GM21526 (cell line): Measurements from ENCODE around the gene ESPN.
"Not testable (repeated sequence)": the region's sequence is repeated elsewhere in the genome, so short reads cannot be mapped to it uniquely, and the experiment has no call there.

Experiments
- ATAC-seq: cut with Tn5 transposase; IDR thresholded peaks from one replicate; pipeline ENCODE4 v1.9.1; 2021; ENCODE audit warnings: moderate library complexity; ENCODE audit not compliant: unreplicated experiment, low FRiP score

The ESPN gene, protein sequence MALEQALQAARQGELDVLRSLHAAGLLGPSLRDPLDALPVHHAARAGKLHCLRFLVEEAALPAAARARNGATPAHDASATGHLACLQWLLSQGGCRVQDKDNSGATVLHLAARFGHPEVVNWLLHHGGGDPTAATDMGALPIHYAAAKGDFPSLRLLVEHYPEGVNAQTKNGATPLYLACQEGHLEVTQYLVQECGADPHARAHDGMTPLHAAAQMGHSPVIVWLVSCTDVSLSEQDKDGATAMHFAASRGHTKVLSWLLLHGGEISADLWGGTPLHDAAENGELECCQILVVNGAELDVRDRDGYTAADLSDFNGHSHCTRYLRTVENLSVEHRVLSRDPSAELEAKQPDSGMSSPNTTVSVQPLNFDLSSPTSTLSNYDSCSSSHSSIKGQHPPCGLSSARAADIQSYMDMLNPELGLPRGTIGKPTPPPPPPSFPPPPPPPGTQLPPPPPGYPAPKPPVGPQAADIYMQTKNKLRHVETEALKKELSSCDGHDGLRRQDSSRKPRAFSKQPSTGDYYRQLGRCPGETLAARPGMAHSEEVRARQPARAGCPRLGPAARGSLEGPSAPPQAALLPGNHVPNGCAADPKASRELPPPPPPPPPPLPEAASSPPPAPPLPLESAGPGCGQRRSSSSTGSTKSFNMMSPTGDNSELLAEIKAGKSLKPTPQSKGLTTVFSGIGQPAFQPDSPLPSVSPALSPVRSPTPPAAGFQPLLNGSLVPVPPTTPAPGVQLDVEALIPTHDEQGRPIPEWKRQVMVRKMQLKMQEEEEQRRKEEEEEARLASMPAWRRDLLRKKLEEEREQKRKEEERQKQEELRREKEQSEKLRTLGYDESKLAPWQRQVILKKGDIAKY

DNA sequence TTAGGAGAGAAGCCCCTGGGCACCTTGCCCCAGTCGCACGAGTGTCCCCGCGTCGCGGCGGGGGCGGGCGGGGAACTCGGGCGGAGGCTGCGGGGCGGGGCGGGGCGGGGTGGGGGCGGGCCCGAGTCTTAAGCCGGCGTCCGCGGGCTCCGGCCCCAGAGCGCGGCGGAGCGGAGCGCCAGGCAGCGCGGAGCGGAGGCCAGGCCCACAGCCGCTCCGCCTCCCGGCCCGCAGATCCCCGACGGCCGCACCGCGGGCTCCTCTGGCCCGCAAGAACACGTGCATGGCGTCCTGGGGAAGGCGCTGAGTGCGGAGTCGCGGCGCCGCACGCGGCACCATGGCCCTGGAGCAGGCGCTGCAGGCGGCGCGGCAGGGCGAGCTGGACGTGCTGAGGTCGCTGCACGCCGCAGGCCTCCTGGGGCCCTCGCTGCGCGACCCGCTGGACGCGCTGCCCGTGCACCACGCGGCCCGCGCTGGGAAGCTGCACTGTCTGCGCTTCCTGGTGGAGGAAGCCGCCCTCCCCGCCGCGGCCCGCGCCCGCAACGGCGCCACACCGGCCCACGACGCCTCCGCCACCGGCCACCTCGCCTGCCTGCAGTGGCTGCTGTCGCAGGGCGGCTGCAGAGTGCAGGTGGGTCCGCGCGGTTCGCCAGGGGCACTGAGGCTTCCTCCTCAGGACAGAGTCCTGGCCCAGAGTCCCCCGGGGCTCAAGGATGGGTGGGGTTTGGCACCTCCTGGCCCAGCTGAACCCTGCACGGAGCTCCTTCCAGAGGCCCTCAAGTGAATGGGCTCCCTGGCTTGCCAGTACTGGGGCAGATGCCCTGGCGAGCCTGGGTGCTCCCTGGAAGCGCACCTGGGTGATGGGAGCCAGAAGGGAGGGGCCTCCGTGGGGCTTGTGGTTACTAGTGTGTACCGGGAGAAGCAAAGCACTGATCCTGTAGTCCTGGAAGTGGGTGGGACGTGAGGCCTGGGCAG, at the start of gene ESPN:
Gene ESPN (plus strand): TSS at position 158 of the 975 bp plus-strand sequence. CDS start 180 bp downstream, at position 338.
- no peak for ATAC-seq

- ATAC-seq = no peak
Observed at GRCh38 chr1:6378096-6378746, 46.4 kb upstream of the ESPN start.

DNA sequence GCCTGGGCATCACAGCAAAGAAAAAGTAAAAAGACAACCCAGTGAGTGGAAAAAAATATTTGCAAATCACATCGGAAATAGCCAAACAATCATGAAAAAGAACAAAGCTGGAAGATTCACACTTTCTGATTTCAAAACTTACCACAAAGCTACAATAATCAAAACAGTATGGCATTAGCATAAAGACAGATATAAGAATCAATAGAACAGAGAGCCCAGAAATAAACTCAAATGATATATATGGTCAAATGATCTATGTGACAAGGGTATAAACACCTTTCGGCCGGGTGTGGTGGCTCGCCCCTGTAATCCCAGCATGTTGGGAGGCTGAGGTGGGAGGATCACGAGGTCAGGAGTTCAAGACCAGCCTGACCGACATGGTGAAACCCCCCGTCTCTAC, 44.5 kb upstream of the ESPN start:
- ATAC-seq = no peak

DNA sequence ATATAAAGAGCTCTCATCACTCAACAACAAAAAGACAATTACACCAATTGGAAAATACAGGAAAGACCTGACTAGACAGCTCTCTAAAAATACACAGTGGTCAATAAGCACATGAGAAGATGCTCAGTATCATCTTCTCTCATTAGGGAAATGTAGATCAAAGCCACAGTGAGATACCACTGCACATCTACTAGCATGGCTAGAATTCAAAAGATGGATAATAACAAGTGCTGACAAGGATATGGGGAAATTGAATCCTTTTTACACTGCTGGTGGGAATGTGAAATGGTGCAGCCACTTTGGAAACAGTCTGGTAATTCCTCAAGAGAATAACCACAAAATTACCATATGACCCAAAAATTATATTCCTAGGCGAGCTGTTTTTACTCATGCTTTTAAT, 40.4 kb upstream of the ESPN start:
- no peak for ATAC-seq

- ATAC-seq = no peak
Observed at GRCh38 chr1:6384962-6385361, 39.6 kb upstream of the ESPN start.

DNA sequence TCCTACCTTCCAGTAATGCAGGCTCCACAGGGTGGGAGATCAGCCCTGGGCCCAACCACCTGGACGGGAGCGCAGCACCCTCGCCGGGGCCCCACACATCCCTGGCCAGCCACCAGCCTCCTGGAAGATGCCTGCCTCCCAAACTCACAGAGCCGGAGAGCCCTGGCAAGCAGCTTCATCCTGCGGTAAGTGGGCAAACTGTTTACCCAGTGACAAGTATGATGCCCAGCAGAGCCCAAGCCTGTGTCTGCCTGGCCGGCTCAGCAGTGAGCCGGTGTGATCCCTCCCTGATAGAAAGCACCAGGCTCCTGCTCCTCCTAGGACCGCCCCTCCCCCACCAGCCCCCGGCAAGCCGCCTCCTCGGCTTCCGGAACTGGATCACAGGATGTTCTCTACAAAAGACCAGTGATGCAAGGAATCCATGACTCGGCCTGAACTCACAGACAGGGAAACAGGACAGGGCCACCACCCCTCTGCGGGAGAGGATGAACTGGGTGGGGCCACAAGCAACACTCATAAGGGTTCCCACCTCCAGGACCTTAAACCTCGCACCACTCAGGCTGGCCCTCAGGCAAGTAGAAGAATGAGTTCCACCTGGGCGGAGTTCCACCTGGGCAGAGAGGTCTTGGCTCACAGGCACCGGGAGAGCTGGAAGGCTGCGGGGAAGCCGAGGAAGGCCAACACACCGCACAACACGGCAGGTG, 38.9 kb upstream of the ESPN start:
- no peak for ATAC-seq

DNA sequence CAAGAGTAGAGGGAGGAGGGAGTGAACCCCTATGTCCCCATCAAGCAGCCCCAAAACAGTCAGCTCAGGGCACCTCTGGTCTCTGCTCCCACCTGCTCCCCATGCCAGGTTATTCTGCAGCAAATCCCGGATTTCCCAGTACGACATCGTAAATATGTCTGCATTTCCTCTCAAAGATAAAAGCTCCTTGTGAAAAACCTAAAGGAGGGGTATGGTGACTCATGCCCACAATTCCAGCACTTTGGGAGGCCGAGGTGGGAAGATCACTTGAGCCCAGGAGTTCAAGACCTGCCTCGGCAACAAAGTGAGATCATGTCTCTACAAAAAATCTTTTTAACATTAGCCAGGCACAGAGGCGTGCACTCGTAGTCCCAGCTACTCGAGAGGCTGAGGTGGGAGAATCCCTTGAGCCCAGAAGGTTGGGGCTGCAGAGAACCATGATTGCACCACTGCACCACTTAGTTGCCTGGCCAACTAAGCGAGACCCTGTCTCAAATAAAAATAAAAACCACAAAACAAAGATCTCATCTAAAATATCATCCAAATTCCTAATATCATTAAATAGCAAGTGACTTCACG, 38.1 kb upstream of the ESPN start:
- ATAC-seq = no peak

GRCh38 chr1:6389971-6390370, 34.6 kb upstream of the ESPN start:
- no peak for ATAC-seq

DNA sequence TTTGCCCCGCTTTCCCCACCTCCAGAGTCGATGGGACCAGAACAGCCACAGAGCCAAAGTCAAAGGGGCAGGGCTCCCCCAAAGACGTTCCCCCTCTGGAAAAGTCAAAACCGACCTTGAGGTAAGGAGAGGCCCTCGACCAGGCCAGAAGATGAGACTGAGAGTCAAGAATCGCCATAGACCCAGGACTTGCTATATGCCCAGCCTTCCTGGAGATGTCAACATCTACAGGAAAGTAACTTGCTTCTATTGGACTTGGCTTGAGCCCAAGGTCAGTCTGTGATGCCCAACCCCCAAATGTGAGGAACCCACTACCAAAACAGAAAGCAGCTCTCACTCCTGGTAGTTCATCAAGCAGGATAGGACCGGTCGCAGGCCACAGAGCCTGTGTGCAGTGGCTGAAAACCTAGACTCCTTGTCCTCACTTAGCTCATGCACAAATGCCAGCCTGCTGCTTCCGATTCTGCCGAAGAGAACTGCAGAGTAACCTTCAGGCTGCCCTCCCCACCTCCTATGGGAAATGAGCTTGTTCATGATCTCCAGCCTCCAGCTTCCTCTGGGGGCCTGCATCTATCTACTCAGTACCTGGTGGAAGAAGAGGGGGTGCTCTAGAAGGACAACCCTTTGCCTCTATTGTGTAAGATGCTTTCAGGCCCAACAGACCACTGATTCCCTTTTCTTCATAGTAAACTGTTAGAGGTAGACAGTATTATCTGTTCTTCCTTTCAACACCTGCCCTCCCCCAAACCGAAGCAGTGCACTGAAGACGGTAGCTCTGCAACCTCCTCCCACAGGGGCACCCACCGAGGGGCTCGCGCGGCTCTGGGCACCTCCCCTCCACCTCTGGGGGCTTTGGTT, 32.4 kb upstream of the ESPN start:
- peak; percentile 4 for ATAC-seq

GRCh38 chr1:6392809-6393399, 31.7 kb upstream of the ESPN start:
- ATAC-seq = peak; percentile 7

- peak; percentile 79 for ATAC-seq
Observed at GRCh38 chr1:6393400-6394187, 31.0 kb upstream of the ESPN start, which contains the start of gene ACOT7. TSS of gene ACOT7 (minus strand) at chr1:6393767. CDS start at chr1:6393399, 368 bp downstream.

DNA sequence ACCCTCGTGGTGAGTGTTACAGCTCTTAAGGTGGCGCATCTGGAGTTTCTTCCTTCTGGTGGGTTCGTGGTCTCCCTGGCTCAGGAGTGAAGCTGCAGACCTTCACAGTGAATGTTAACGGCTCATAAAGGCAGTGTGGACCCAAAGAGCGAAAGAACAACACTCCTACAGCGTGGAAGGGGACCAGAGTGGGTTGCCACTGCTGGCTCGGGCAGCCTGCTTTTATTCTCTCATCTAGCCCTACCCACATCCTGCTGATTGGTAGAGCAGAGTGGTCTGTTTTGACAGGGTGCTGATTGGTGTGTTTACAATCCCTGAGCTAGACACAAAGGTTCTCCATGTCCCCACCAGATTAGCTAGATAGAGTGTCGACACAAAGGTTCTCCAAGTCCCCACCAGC, 29.4 kb upstream of the ESPN start:
- ATAC-seq = not testable (repeated sequence)

DNA sequence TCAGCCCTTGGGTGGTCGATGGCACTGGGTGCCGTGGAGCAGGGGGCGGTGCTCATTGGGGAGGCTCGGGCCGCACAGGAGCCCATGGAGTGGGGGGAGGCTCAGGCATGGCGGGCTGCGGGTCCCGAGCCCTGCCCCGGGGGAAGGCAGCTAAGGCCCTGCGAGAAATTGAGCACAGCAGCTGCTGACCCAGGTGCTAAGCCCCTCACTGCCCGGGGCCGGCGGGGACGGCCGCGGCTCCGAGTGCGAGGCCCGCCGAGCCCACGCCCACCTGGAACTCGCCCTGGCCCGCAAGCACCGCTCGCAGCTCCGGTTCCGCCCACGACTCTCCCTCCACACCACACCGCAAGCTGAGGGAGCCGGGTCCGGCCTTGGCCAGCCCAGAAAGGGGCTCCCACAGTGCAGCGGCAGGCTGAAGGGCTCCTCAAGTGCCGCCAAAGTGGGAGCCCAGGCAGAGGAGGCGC, 28.8 kb upstream of the ESPN start:
- not testable (repeated sequence) for ATAC-seq

GRCh38 chr1:6396998-6397397, 27.6 kb upstream of the ESPN start:
- ATAC-seq = no peak

DNA sequence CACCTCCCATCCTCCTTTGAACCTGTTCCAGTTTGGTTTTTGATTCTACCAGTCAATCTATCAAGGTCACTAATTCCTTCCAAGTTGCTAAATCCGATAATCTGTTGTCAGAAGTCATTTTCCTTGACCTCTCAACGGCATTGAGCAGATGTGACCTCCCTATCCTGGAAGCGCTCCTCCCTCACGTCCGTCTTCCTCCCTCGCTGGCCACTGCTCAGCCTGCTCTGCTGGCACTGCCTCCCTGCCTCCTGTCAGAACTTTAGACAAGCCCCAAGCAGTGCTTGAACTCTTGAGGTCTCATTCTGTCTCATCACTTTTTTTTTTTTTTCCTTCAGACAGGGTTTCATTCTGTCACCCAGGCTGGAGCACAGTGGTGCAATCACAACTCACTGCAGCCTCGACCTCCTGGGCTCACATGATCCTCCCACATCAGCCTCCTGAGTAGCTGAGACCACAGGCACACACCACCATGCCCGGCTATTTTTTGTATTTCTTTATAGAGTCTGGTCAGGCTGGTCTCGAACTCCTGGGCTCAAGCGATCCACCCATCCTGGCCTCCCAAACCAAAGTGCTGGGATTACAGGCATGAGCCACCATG, 26.6 kb upstream of the ESPN start:
- no peak for ATAC-seq

DNA sequence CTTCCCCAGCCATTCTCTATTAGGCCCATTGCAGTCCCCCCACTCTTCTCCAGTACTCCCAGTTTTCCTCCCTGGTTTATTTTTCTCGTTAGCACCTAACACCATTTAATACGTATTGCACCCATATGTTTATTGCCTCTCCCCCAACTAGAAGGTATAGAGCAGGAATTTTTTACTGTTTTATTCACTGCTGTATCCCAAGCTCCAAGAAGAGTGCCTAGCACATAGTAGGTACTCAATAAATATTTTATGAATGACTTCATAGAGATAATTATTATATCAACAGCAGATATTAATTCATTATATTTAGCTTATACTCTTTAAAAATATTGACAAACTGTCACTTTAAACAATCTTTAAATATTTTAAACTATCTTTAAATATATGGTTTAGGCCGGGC, 25.3 kb upstream of the ESPN start:
- ATAC-seq = no peak
